ENCODE results near the gene AKT1. TPM values are rescaled to one million over a fixed set of nuclear protein-coding genes. Genes with fewer than 3 reads are reported as not detected.
A peak's percentile ranks its signal among the peaks of the same experiment; 100 is the strongest.

Gene AKT1
- total RNA-seq, 1 donor from 2014 or later, result 123 TPM

- TF ChIP-seq CTCF (conservative IDR thresholded peaks at IDR 0.05), result no peak
- H3K36me3 Mint-ChIP-seq, result no peaks in the 10 kb centered on the region
- no peak overlapping the region for H3K4me3 Mint-ChIP-seq
- H3K27me3 Mint-ChIP-seq, result peaks cover 9% of the 10 kb centered on the region
- no peak overlapping the region for H3K27ac Mint-ChIP-seq
- no peaks in the 10 kb centered on the region for H3K9me3 Mint-ChIP-seq
- peaks cover 4% of the 10 kb centered on the region for H3K4me1 Mint-ChIP-seq (ENCODE audit: unreplicated experiment)
- no peak for DNase-seq (ENCODE audit: extremely low spot score, unreplicated experiment)
These were observed 66.9 kb downstream of the AKT1 start for GRCh38 chr14:104728631-104729030.

GRCh38 chr14:104726600-104727451, 68.7 kb downstream of the AKT1 start:
- Mint-ChIP-seq H3K36me3 (no peaks in the 10 kb centered on the region), H3K27me3 (peaks cover 9% of the 10 kb centered on the region), H3K4me1 (ENCODE audit: unreplicated experiment) (peaks cover 4% of the 10 kb centered on the region), H3K27ac (no peak overlapping the region), H3K4me3 (no peak overlapping the region), H3K9me3 (no peaks in the 10 kb centered on the region)
- TF ChIP-seq CTCF (conservative IDR thresholded peaks at IDR 0.05), result peak; percentile 42
- DNase-seq (ENCODE audit: extremely low spot score, unreplicated experiment), result no peak

- peak; percentile 12 for TF ChIP-seq CTCF (conservative IDR thresholded peaks at IDR 0.05)
- Mint-ChIP-seq H3K36me3 (no peaks in the 10 kb centered on the region), H3K4me3 (peak overlapping the region; percentile 79), H3K4me1 (ENCODE audit: unreplicated experiment) (peaks cover 4% of the 10 kb centered on the region), H3K27ac (no peak overlapping the region), H3K9me3 (no peaks in the 10 kb centered on the region), H3K27me3 (peaks cover 9% of the 10 kb centered on the region)
- no peak for DNase-seq (ENCODE audit: extremely low spot score, unreplicated experiment)
These were observed 69.6 kb downstream of the AKT1 start for GRCh38 chr14:104725772-104726548.

- H3K4me3 Mint-ChIP-seq, result peak overlapping the region; percentile 79
- H3K9me3 Mint-ChIP-seq, result no peaks in the 10 kb centered on the region
- TF ChIP-seq CTCF (conservative IDR thresholded peaks at IDR 0.05), result peak; percentile 57
- H3K27ac Mint-ChIP-seq, result peak overlapping the region; percentile 31
- DNase-seq (ENCODE audit: extremely low spot score, unreplicated experiment), result no peak
- peaks cover 9% of the 10 kb centered on the region for H3K27me3 Mint-ChIP-seq
- peaks cover 4% of the 10 kb centered on the region for H3K4me1 Mint-ChIP-seq (ENCODE audit: unreplicated experiment)
- no peaks in the 10 kb centered on the region for H3K36me3 Mint-ChIP-seq
These were observed 70.4 kb downstream of the AKT1 start for GRCh38 chr14:104724981-104725771.

- no peak overlapping the region for H3K27ac Mint-ChIP-seq
- peak overlapping the region; percentile 20 for H3K4me3 Mint-ChIP-seq
- no peak for DNase-seq (ENCODE audit: extremely low spot score, unreplicated experiment)
- peaks cover 9% of the 10 kb centered on the region for H3K27me3 Mint-ChIP-seq
- H3K36me3 Mint-ChIP-seq, result no peaks in the 10 kb centered on the region
- peaks cover 9% of the 10 kb centered on the region for H3K4me1 Mint-ChIP-seq (ENCODE audit: unreplicated experiment)
- no peak for TF ChIP-seq CTCF (conservative IDR thresholded peaks at IDR 0.05)
- no peaks in the 10 kb centered on the region for H3K9me3 Mint-ChIP-seq
These were observed 71.1 kb downstream of the AKT1 start for GRCh38 chr14:104724407-104724980.
